Keratinocyte (primary cell): ENCODE measurements around the gene RPL35A.

ENCODE experiments used
- CTCF ChIP-seq, 3 experiments: IDR thresholded peaks in 1 of 3; conservative IDR thresholded peaks in 1 of 3; optimal IDR thresholded peaks in 1 of 3; 2 replicates in 2 of 3; 3 replicates in 1 of 3; pipeline versions ENCODE3 to v1.5.1; 2011; ENCODE audit warnings: low read length in 3 of 3, mild to moderate bottlenecking in 3 of 3, moderate library complexity in 2 of 3, control low read depth in 1 of 3, inconsistent platforms in 1 of 3; ENCODE audit not compliant: insufficient read depth in 2 of 3; ENCODE audit errors: extremely low read depth in 1 of 3
- EZH2 ChIP-seq: IDR thresholded peaks from one replicate; pipeline ENCODE4 v1.6.1; 2012; ENCODE audit warnings: inconsistent platforms, mild to moderate bottlenecking, low read length, moderate library complexity

- TF ChIP-seq CTCF (optimal IDR thresholded peaks at IDR 0.05 in 1 of 3, IDR thresholded peaks at IDR 0.05 in 1 of 3, conservative IDR thresholded peaks at IDR 0.05 in 1 of 3; ENCODE audit: extremely low read depth in 1 of 3, insufficient read depth in 2 of 3, low read length in 3 of 3) (no peak), EZH2 (no peak)
These were observed 47.9 kb downstream of the RPL35A start for GRCh38 chr3:197997936-197998335.
